ENCODE measurements around the gene HJV.
A peak's percentile ranks its signal among the peaks of the same experiment; 100 is the strongest.

HJV gene

DNA sequence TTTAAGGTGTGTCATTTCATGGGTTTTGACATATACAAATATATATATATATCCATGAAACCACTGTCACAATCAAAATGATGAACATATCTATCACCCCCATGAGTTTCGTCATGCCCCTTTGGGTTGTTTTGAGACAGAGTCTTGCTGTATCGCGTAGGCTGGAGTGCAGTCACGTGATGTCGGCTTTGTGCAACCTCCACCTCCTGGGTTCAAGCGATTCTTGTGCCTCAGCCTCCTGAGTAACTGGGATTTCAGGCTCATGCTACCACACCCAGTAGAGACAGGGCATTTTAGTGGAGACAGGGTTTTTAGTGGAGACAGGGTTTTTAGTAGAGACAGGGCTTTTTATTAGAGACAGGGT lies 8.0 kb downstream of the HJV start:
- DNase-seq = no peak
- Histone ChIP-seq H3K36me3 (no peaks in the 10 kb centered on the region), H3K27me3 (ENCODE audit: insufficient read depth, low read depth, severe bottlenecking) (no peaks in the 10 kb centered on the region), H3K27ac (no peak overlapping the region), H3K9me3 (ENCODE audit: severe bottlenecking) (no peaks in the 10 kb centered on the region), H3K4me3 (ENCODE audit: low read depth, low read length) (no peak overlapping the region)
- TF ChIP-seq, protein P1, sequence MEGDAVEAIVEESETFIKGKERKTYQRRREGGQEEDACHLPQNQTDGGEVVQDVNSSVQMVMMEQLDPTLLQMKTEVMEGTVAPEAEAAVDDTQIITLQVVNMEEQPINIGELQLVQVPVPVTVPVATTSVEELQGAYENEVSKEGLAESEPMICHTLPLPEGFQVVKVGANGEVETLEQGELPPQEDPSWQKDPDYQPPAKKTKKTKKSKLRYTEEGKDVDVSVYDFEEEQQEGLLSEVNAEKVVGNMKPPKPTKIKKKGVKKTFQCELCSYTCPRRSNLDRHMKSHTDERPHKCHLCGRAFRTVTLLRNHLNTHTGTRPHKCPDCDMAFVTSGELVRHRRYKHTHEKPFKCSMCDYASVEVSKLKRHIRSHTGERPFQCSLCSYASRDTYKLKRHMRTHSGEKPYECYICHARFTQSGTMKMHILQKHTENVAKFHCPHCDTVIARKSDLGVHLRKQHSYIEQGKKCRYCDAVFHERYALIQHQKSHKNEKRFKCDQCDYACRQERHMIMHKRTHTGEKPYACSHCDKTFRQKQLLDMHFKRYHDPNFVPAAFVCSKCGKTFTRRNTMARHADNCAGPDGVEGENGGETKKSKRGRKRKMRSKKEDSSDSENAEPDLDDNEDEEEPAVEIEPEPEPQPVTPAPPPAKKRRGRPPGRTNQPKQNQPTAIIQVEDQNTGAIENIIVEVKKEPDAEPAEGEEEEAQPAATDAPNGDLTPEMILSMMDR (IDR thresholded peaks at IDR 0.05; ENCODE audit: low read depth, low read length) = no peak

DNA sequence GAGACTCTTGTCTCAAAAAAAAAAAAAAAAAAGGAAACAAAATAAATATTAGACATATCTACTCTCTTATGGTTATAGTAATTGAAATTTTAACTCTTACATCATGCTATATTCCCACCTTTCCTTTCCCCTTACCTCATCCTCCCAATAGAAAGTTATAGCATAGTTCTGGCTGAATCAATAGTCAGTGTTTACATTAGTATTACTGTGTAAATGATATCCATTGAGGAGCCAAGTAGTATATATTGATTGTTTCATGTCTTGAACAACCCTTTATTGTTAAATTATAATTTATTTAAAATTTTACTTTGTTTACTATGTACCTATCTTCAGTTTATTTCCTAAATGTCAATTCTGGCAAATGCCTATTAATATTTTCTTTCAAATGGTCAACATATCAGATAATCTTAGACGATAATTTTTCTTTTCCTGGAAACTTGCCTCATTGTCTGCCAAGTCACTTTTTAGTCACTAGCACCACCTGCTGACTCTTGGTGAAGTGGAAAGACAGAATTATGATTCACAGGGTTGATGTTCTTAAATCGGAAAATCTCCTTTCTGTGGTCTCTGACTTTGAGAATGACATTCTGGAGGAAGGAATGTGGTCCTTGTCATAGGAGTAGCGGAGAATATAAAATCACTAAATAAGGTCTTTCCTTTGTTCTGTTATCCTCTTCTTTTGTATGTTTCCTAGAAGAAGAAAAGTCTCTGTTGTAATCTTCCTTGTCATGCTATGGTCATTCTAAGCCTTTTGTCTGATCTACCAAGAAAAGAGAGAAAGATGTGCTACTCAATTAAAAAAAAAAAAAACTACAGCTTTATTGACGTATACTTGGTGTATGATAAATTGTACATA lies 8.6 kb downstream of the HJV start:
- H3K4me3 ChIP-seq (ENCODE audit: low read depth, low read length) = no peak overlapping the region
- H3K27ac ChIP-seq = no peak overlapping the region
- TF ChIP-seq, protein P1 (IDR thresholded peaks at IDR 0.05; ENCODE audit: low read depth, low read length) = peak; percentile 75
- no peaks in the 10 kb centered on the region for H3K27me3 ChIP-seq (ENCODE audit: insufficient read depth, low read depth, severe bottlenecking)
- DNase-seq = peak; percentile 80
- H3K9me3 ChIP-seq (ENCODE audit: severe bottlenecking) = no peaks in the 10 kb centered on the region
- H3K36me3 ChIP-seq = no peaks in the 10 kb centered on the region

DNA sequence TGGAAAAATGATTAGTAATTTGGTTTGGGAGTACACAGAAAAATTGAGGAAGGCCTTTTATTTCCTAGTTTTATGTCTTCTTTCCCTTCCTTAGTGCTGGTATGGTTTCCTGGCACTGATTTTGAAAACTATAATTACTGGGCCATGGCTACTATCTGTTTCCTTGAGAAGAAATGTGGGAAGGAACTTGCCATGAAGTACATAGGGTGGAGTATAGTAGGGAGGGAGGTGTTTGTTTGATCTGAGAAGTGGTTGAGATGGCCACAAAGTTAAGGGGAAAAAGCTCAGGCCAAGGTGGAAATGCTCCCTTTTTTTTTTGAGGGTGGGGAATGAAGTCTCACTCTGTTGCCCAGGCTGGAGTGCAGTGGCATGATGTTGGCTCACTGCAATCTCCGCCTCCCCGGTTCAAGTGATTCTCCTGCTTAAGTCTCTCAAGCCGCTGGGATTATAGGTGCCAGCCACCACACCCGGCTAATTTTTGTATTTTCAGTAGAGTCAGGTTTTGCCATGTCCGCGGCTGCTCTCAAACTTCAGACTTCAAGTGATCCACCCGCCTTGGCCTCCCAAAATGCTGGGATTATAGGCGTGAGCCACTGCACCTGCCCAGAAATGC lies 11.3 kb downstream of the HJV start:
- no peak for DNase-seq
- Histone ChIP-seq H3K27me3 (ENCODE audit: insufficient read depth, low read depth, severe bottlenecking) (no peaks in the 10 kb centered on the region), H3K9me3 (ENCODE audit: severe bottlenecking) (no peaks in the 10 kb centered on the region), H3K27ac (no peak overlapping the region), H3K4me3 (ENCODE audit: low read depth, low read length) (no peak overlapping the region), H3K36me3 (no peaks in the 10 kb centered on the region)
- TF ChIP-seq, protein P1 (IDR thresholded peaks at IDR 0.05; ENCODE audit: low read depth, low read length) = no peak

DNA sequence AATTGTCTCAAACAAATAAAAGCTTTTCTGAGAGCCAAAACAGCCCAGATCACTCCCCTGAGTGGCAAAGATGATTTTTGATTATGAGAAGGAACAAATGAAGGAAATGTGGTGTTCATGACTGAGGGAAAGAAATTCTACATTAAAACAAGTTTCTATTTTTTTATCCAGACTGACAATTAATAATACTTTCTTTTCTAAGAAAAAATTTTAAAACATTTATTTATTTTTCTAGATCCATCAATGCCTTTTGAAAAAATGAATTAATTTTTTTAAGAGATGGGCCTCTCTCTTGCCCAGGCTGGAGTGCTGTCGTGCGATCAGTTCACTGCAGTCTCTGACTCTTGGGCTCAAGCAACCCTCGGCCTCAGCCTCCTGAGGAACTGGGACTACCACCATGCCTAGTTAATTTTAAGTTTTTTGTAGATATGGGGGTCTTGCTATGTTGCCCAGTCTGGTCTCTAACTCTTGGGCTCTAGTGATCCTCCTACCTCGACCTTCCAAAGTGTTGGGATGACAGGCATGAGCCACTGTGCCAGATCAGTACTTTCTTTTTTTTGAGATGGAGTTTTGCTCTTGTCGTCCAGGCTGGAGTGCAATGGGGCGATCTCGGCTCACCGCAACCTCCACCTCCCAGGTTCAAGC lies 13.9 kb downstream of the HJV start:
- TF ChIP-seq, protein P1 (IDR thresholded peaks at IDR 0.05; ENCODE audit: low read depth, low read length) = no peak
- H3K9me3 ChIP-seq (ENCODE audit: severe bottlenecking) = no peaks in the 10 kb centered on the region

DNA sequence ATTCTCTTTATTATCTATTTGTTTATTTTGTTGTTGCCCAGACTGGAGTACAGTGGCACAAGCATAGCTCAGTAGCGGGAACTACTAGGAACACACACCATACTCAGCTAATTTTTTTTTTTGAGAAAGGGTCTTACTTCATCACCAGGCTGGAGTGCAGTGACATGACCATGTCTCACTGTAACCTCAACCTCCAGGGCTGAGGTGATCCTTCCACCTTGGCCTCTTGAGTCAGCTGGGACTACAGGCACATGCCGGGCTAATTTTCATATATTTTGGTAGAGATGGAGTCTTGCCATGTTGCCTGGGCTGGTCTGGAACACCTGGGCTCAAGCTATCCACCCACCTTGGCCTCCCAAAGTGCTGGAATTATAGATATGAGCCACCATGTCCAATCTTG lies 19.8 kb downstream of the HJV start:
- Histone ChIP-seq H3K27ac (no peak overlapping the region), H3K9me3 (ENCODE audit: severe bottlenecking) (no peaks in the 10 kb centered on the region), H3K4me3 (ENCODE audit: low read depth, low read length) (no peak overlapping the region), H3K36me3 (no peaks in the 10 kb centered on the region), H3K27me3 (ENCODE audit: insufficient read depth, low read depth, severe bottlenecking) (no peaks in the 10 kb centered on the region)
- TF ChIP-seq, protein P1 (IDR thresholded peaks at IDR 0.05; ENCODE audit: low read depth, low read length) = no peak
- DNase-seq = no peak

More for the DNA sequence above, 13.9 kb downstream of the HJV start:
- Histone ChIP-seq H3K4me3 (ENCODE audit: low read depth, low read length) (no peak overlapping the region), H3K36me3 (no peaks in the 10 kb centered on the region), H3K27me3 (ENCODE audit: insufficient read depth, low read depth, severe bottlenecking) (no peaks in the 10 kb centered on the region), H3K27ac (no peak overlapping the region)
- DNase-seq = no peak
